ENCODE data around the gene EPHB4.
A peak's percentile ranks its signal among the peaks of the same experiment; 100 is the strongest.
"Not testable (repeated sequence)": the region's sequence is repeated elsewhere in the genome, so short reads cannot be mapped to it uniquely, and the experiment has no call there.

EPHB4 gene

GRCh38 chr7:100819586-100819985 is 7.7 kb downstream of the EPHB4 start:
- no peak for DNase-seq

- DNase-seq = no peak
Measured at GRCh38 chr7:100818825-100819224, 8.5 kb downstream of the EPHB4 start.

GRCh38 chr7:100818366-100818765 is 9.0 kb downstream of the EPHB4 start:
- DNase-seq = no peak

- no peak for DNase-seq
Measured at GRCh38 chr7:100817097-100817496, 10.2 kb downstream of the EPHB4 start.

- DNase-seq = peak; percentile 15
Measured at GRCh38 chr7:100816515-100816914, 10.8 kb downstream of the EPHB4 start.

GRCh38 chr7:100812729-100813128 is 14.6 kb downstream of the EPHB4 start:
- DNase-seq = no peak

- DNase-seq = no peak
Measured at GRCh38 chr7:100811480-100811879, 15.8 kb downstream of the EPHB4 start.

GRCh38 chr7:100808354-100808875 is 18.9 kb downstream of the EPHB4 start:
- DNase-seq = no peak

- DNase-seq = not testable (repeated sequence)
Measured at GRCh38 chr7:100806883-100807282, 20.4 kb downstream of the EPHB4 start.

- no peak for DNase-seq
Measured at GRCh38 chr7:100806276-100806675, 21.0 kb downstream of the EPHB4 start.

GRCh38 chr7:100804681-100805431 is 22.5 kb downstream of the EPHB4 start:
- DNase-seq = no peak

GRCh38 chr7:100803398-100804161 is 23.7 kb downstream of the EPHB4 start:
- peak; percentile 87 for DNase-seq

GRCh38 chr7:100802951-100803350 is 24.4 kb downstream of the EPHB4 start:
- DNase-seq = no peak

- DNase-seq = no peak
Measured at GRCh38 chr7:100801833-100802568, 25.3 kb downstream of the EPHB4 start.

- DNase-seq = peak; percentile 60
Measured at GRCh38 chr7:100799037-100799896, 28.1 kb downstream of the EPHB4 start.

- no peak for DNase-seq
Measured at GRCh38 chr7:100794741-100795140, 32.6 kb downstream of the EPHB4 start.

- no peak for DNase-seq
Measured at GRCh38 chr7:100793806-100794660, 33.3 kb downstream of the EPHB4 start.

- DNase-seq = no peak
Measured at GRCh38 chr7:100791881-100792666, 35.2 kb downstream of the EPHB4 start.

GRCh38 chr7:100789055-100789454 is 38.3 kb downstream of the EPHB4 start:
- DNase-seq = no peak

- DNase-seq = no peak
Measured at GRCh38 chr7:100786323-100786722, 41.0 kb downstream of the EPHB4 start.

GRCh38 chr7:100785878-100786277 is 41.4 kb downstream of the EPHB4 start:
- DNase-seq = no peak

Data from inflammatory macrophage treated with lipopolysaccharide for 4 hours (primary cell).